CD14-positive monocyte (primary cell): ENCODE results near the gene NMUR1. TPM values are rescaled to one million over a fixed set of nuclear protein-coding genes. Genes with fewer than 3 reads are reported as not detected.

Experiments used
- DNase-seq, 3 donors: peaks; one replicate each; pipeline ENCODE4 v3.0.0-alpha.2; 2011 to 2022
- H2AFZ ChIP-seq: 2 replicates; pipeline ENCODE4 v1.6.0; 2012; ENCODE audit warnings: mild to moderate bottlenecking, low read depth, low read length, inconsistent platforms; ENCODE audit not compliant: insufficient read depth, poor library complexity, severe bottlenecking
- H3K27ac ChIP-seq, 2 donors: 1 replicate in 1 of 2; 2 replicates in 1 of 2; pipeline ENCODE4 v1.5.1; 2012 to 2013; ENCODE audit warnings: low read length in 2 of 2, control low read depth in 1 of 2, inconsistent platforms in 1 of 2, low read depth in 1 of 2, mild to moderate bottlenecking in 1 of 2
- H3K27me3 ChIP-seq, 2 donors: one replicate each; pipeline versions ENCODE4 v1.6.0 to v1.6.1; 2011 to 2013; ENCODE audit warnings: low read length in 2 of 2; ENCODE audit not compliant: control insufficient read depth in 2 of 2, insufficient read depth in 2 of 2
- H3K36me3 ChIP-seq, 2 donors: replicated peaks in 1 of 2; 1 replicate in 1 of 2; 2 replicates in 1 of 2; pipeline versions ENCODE4 v1.5.1 to v1.6.1; 2012 to 2013; ENCODE audit warnings: low read length in 2 of 2, control low read depth in 1 of 2, inconsistent platforms in 1 of 2, mild to moderate bottlenecking in 1 of 2; ENCODE audit not compliant: insufficient read depth in 2 of 2, control insufficient read depth in 1 of 2
- H3K4me1 ChIP-seq, 2 donors: 1 replicate in 1 of 2; 2 replicates in 1 of 2; pipeline versions ENCODE4 v1.5.1 to v1.6.1; 2012 to 2013; ENCODE audit warnings: low read length in 2 of 2, control low read depth in 1 of 2, inconsistent platforms in 1 of 2, mild to moderate bottlenecking in 1 of 2, moderate library complexity in 1 of 2; ENCODE audit not compliant: insufficient read depth in 2 of 2, control insufficient read depth in 1 of 2
- H3K4me2 ChIP-seq: replicated peaks from 2 replicates; pipeline ENCODE3; 2012; ENCODE audit warnings: low read length, moderate library complexity, mild to moderate bottlenecking; ENCODE audit not compliant: poor library complexity, severe bottlenecking; ENCODE audit errors: extremely low read depth
- H3K4me3 ChIP-seq, 3 experiments: fragments of 200-600 bp in 1 of 3; sonication (generic) in 1 of 3; replicated peaks in 1 of 3; 1 replicate in 2 of 3; 2 replicates in 1 of 3; pipeline ENCODE4 v1.5.1; 2011 to 2013; ENCODE audit warnings: low read length in 3 of 3, mild to moderate bottlenecking in 3 of 3, control low read depth in 2 of 3, low read depth in 2 of 3, inconsistent platforms in 1 of 3, moderate library complexity in 1 of 3
- H3K79me2 ChIP-seq: 2 replicates; pipeline ENCODE4 v1.6.0; 2012; ENCODE audit warnings: mild to moderate bottlenecking, control low read depth, inconsistent platforms, low read length, moderate library complexity; ENCODE audit not compliant: insufficient read depth
- H3K9ac ChIP-seq: 2 replicates; pipeline ENCODE4 v1.6.0; 2017; ENCODE audit warnings: low read length, mild to moderate bottlenecking; ENCODE audit not compliant: insufficient read depth, poor library complexity, severe bottlenecking
- H3K9me3 ChIP-seq, 2 donors: replicated peaks in 1 of 2; 1 replicate in 1 of 2; 2 replicates in 1 of 2; pipeline versions ENCODE4 v1.5.1 to v1.6.1; 2012 to 2013; ENCODE audit warnings: low read length in 2 of 2, control low read depth in 1 of 2; ENCODE audit not compliant: control insufficient read depth in 1 of 2, insufficient read depth in 1 of 2
- H4K20me1 ChIP-seq: 2 replicates; pipeline ENCODE4 v1.6.0; 2012; ENCODE audit warnings: mild to moderate bottlenecking, low read length, control low read depth, moderate library complexity; ENCODE audit not compliant: insufficient read depth
- H3K27ac Mint-ChIP-seq, 7 donors: one replicate each; pipeline ENCODE4 v1.8.0; 2020; ENCODE audit warnings: mild to moderate bottlenecking in 7 of 7, mixed read lengths in 7 of 7, moderate library complexity in 6 of 7, inconsistent platforms in 2 of 7
- H3K27me3 Mint-ChIP-seq, 3 donors: one replicate each; pipeline ENCODE4 v1.8.0; 2021 to 2022; ENCODE audit warnings: low read depth in 3 of 3, mild to moderate bottlenecking in 3 of 3, mixed read lengths in 3 of 3, moderate library complexity in 3 of 3, inconsistent platforms in 1 of 3
- H3K36me3 Mint-ChIP-seq, 2 donors: one replicate each; pipeline ENCODE4 v1.8.0; 2020; ENCODE audit warnings: mixed read lengths in 2 of 2, inconsistent platforms in 1 of 2, mild to moderate bottlenecking in 1 of 2
- H3K4me1 Mint-ChIP-seq: one replicate; pipeline ENCODE4 v1.8.0; 2020; ENCODE audit warnings: mild to moderate bottlenecking, mixed read lengths
- H3K4me3 Mint-ChIP-seq, 2 donors: one replicate each; pipeline ENCODE4 v1.8.0; 2020; ENCODE audit warnings: mild to moderate bottlenecking in 2 of 2, mixed read lengths in 2 of 2, moderate library complexity in 1 of 2
- H3K9me3 Mint-ChIP-seq, 7 donors: one replicate each; pipeline ENCODE4 v1.8.0; 2020 to 2022; ENCODE audit warnings: mixed read lengths in 7 of 7, mild to moderate bottlenecking in 6 of 7, moderate library complexity in 6 of 7, inconsistent platforms in 2 of 7
- WGBS: methylation state at CpG from one replicate; pipeline ENCODE4 v1.1.5; 2013; ENCODE audit warnings: missing lambda C conversion rate; ENCODE audit not compliant: insufficient coverage; 5-methylcytosine and 5-hydroxymethylcytosine counted together
- intact Hi-C, 2 donors: fragments of 100-400 bp; cut with micrococcal nuclease; formaldehyde crosslinking; loops; one replicate each; pipeline versions ENCODE4 v1.15.0 to v1.15.1; 2023
- polyA plus RNA-seq, 3 donors: library from polyadenylated mRNA; depleted of rRNA in 1 of 3; unstranded in 2 of 3; stranded (reverse) in 1 of 3; fragments of 300-500 nt in 2 of 3; fragments of >200 nt in 1 of 3; fragmentation: Illumina TruSeq in 2 of 3; gene quantifications; 1 replicate in 2 of 3; 2 replicates in 1 of 3; pipeline ENCODE4 v1.2.3, GENCODE V29; 2012 to 2021
- TF ChIP-seq, protein P1 (sequence below): fragments of 200-600 bp; IDR thresholded peaks from one replicate; pipeline ENCODE4 v1.8.0; 2022; ENCODE audit warnings: antibody characterized with exemption, mild to moderate bottlenecking

The NMUR1 gene
- polyA plus RNA-seq, 3 donors, result not detected

DNA sequence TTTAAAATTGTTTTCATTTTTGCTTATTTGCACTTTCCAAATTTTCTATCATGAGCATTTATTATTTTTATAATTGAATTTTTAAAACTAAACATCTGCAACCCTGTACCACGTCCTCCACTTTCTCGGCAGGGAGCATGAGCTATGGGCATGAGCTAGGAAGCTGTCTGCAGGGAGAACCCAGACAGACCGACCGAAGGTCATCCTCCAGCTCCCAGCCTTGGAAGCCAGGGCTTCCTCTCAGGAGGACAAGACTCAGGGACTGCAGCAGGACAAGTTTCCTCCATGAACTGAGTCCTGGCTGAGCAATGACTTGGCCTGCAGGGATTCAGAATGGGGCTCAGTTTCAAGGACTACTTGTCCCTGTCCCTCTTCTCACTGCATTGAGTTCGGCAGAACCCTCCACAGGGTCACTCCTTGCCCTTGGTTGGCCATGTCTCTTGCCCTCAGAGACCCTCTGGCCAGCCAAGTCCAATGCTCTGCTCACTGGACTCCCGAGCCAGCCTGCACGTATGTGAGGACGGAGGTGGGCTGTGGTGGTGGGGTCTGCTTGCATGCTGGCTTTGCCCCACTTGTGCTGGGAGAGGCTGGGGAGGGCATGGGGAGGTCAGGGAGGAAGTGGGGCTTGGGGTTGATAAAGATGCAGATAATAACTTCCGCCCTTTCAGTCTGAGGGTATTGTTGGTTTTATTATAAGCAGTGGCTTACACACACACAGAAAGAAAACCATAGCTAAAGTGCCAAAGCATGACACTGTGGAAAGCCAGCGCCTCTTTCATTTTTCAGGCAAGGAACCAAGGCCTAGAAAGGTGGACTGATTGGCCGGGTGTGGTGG, 6.6 kb downstream of the NMUR1 start:
- H3K79me2 ChIP-seq, result no peaks in the 10 kb centered on the region
- Mint-ChIP-seq H3K27ac (peak overlapping the region in 1 of 7 donors; percentile 32), H3K4me3 (peak overlapping the region in 1 of 2 donors; percentile 39), H3K4me1 (peaks cover 30% of the 10 kb centered on the region), H3K36me3 (peaks cover 0 to 2% of the 10 kb centered on the region in 2 donors), H3K9me3 (peaks cover 0 to 5% (median 0%) of the 10 kb centered on the region in 7 donors), H3K27me3 (peaks cover 19 to 69% (median 44%) of the 10 kb centered on the region in 3 donors)
- H3K27me3 ChIP-seq, result peaks cover 0 to 27% of the 10 kb centered on the region in 2 donors
- no peak overlapping the region for H3K4me2 ChIP-seq
- H2AFZ ChIP-seq, result no peak overlapping the region
- H3K27ac ChIP-seq, result no peak overlapping the region
- H3K4me1 ChIP-seq, result peaks cover 11 to 19% of the 10 kb centered on the region in 2 donors
- no peak for DNase-seq
- H3K9ac ChIP-seq, result no peak overlapping the region
- H3K9me3 ChIP-seq, result no peaks in the 10 kb centered on the region
- intact Hi-C loops, result loop anchor here in 1 of 2 donors (5.0 kb wide), 1 partner anchor 79 kb away; no protein-coding TSS in a partner anchor
- 29% methylated on average over 10 of the region's 11 CpGs for WGBS
- H4K20me1 ChIP-seq, result no peaks in the 10 kb centered on the region
- H3K36me3 ChIP-seq, result no peaks in the 10 kb centered on the region
- H3K4me3 ChIP-seq, result no peak overlapping the region
- TF ChIP-seq, protein P1, sequence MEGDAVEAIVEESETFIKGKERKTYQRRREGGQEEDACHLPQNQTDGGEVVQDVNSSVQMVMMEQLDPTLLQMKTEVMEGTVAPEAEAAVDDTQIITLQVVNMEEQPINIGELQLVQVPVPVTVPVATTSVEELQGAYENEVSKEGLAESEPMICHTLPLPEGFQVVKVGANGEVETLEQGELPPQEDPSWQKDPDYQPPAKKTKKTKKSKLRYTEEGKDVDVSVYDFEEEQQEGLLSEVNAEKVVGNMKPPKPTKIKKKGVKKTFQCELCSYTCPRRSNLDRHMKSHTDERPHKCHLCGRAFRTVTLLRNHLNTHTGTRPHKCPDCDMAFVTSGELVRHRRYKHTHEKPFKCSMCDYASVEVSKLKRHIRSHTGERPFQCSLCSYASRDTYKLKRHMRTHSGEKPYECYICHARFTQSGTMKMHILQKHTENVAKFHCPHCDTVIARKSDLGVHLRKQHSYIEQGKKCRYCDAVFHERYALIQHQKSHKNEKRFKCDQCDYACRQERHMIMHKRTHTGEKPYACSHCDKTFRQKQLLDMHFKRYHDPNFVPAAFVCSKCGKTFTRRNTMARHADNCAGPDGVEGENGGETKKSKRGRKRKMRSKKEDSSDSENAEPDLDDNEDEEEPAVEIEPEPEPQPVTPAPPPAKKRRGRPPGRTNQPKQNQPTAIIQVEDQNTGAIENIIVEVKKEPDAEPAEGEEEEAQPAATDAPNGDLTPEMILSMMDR, result no peak

DNA sequence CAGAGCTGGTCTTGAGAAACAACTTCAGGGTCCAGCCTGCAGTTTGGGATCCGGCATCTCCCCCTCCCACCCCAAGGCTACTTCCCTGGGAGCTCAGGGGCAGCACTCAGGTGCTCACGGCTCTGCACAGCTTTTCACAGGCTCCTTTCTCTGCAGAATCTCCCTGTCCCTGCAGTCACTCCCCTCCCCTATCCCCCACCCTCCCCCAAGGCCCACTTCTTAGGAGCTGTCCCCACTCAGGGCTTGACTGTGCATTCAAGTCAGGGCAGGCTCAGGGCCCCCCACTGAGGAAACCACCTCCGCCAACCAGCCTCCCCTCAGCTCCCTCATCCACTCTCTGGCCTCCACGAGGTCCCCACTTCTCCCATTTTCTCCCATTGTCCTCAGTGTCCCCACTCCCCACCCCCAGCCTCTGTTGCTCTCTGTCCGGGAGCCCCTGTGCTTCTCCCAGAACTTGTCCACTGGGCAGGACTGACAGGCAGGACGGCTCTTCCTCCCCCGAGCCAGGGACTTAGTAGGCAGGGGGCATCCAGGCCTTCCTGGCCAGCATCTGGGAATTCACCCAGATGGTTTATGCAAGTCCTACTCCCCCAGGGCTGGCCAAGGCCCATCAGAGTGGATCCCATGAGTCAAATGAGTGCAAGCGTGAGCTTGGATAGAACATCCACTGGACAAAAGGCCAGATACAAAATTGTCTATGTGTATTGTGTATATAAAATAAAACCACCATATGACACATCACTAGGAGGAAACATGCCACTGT, 7.6 kb downstream of the NMUR1 start:
- Histone ChIP-seq H3K36me3 (no peaks in the 10 kb centered on the region), H3K79me2 (no peaks in the 10 kb centered on the region), H3K4me2 (no peak overlapping the region), H3K9me3 (no peaks in the 10 kb centered on the region), H3K27me3 (peaks cover 0 to 17% of the 10 kb centered on the region in 2 donors), H4K20me1 (no peaks in the 10 kb centered on the region), H2AFZ (no peak overlapping the region), H3K9ac (no peak overlapping the region), H3K4me3 (no peak overlapping the region), H3K4me1 (peaks cover 11 to 19% of the 10 kb centered on the region in 2 donors), H3K27ac (no peak overlapping the region)
- no peak overlapping the region for H3K27ac Mint-ChIP-seq
- no peak for DNase-seq
- H3K4me1 Mint-ChIP-seq, result peaks cover 27% of the 10 kb centered on the region
- TF ChIP-seq, protein P1, result no peak
- no peak overlapping the region for H3K4me3 Mint-ChIP-seq
- intact Hi-C loops, result loop anchor here in 1 of 2 donors (5.0 kb wide), 1 partner anchor 80 kb away; no protein-coding TSS in a partner anchor
- peaks cover 0 to 5% (median 0%) of the 10 kb centered on the region in 7 donors for H3K9me3 Mint-ChIP-seq
- 90% methylated on average over 6 of the region's 8 CpGs for WGBS
- H3K36me3 Mint-ChIP-seq, result peaks cover 0 to 2% of the 10 kb centered on the region in 2 donors
- peaks cover 11 to 59% (median 34%) of the 10 kb centered on the region in 3 donors for H3K27me3 Mint-ChIP-seq
